Lung microvascular endothelial cell (primary cell): ENCODE results near the gene ZNF787. TPM values are rescaled to one million over a fixed set of nuclear protein-coding genes. Genes with fewer than 3 reads are reported as not detected.
"Not testable (repeated sequence)": the region's sequence is repeated elsewhere in the genome, so short reads cannot be mapped to it uniquely, and the experiment has no call there.

Source experiments
- DNase-seq, 2 donors: peaks; one replicate each; pipeline versions ENCODE4 v3.0.0 to v3.0.0-alpha.2; 2010; ENCODE audit warnings: low read depth in 2 of 2
- total RNA-seq: library from RNA; depleted of rRNA; stranded (reverse); fragments of >200 nt; gene quantifications from 2 replicates; pipeline ENCODE4 v1.2.1, GENCODE V29; 2014

Gene ZNF787
- total RNA-seq, 1 donor from 2014 or later: 31.0 TPM

- no peak for DNase-seq
Measured at GRCh38 chr19:56106397-56106849, 14.7 kb downstream of the ZNF787 start.

GRCh38 chr19:56105831-56106396 is 15.2 kb downstream of the ZNF787 start:
- not testable (repeated sequence) for DNase-seq

GRCh38 chr19:56105090-56105701 is 15.9 kb downstream of the ZNF787 start:
- peak; percentile 73 to 89 for DNase-seq

DNA sequence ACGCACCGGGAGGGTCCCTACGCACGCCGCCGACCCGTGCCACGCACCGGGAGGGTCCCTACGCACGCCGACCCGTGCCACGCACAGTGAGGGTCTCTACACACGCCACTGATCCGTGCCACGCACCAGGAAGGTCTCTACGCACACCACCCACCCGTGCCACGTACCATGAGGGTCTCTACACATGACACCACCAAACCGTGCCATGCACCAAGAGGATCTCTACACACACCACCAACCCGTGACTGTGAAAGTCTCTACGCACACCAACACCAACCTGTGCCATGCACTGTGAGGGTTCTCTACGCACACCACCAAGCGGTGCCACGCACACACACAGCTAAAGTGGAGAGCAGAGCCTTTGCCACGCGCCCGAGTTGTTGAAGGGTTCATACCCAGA is 16.7 kb downstream of the ZNF787 start:
- DNase-seq: no peak

GRCh38 chr19:56103027-56103614 is 18.0 kb downstream of the ZNF787 start:
- DNase-seq: no peak

DNA sequence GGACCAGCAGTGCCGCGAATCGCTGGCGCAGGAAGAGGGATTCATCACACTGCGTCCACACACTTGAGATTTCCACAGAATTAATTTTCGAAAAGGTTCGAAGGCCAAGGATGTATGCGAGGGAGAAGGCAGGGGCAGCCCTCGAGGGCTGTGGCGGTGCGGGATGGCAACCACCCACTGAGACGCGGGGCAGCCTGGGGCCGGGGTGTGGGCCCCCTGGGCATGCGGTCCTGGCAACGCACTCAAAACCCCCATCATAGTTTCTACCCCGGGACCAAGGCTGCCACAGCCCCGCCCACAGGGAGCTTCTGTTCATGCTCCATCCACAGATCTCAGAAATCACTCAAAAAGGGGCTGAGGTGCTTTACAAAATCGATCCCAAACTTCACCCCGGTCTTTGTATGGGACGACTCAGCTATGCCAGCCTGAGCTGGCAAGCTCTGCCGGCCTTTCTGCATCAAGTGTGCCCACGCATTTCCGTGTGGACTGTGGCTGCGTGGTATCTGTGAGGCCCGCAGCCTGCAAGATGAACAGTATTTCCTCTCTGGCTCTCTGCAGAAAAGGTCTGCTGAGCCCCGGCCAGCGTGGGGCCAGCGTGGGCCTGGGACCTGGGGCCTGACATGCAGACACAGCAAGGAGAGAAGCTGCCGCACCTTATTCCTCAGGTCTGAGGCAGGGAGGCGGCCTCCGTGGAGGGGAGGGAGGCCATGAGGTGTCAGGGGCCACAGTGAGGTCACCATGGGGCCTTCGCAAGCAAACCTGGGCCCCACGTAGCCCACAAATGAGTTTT is 19.2 kb downstream of the ZNF787 start:
- no peak for DNase-seq

GRCh38 chr19:56101095-56101494 is 20.0 kb downstream of the ZNF787 start:
- DNase-seq: no peak

GRCh38 chr19:56099638-56100539 is 21.2 kb downstream of the ZNF787 start:
- DNase-seq: no peak

GRCh38 chr19:56098731-56099568 is 22.1 kb downstream of the ZNF787 start:
- DNase-seq: no peak

- not testable (repeated sequence) for DNase-seq
Measured at GRCh38 chr19:56098237-56098636, 22.9 kb downstream of the ZNF787 start.

- no peak for DNase-seq
Measured at GRCh38 chr19:56097776-56098175, 23.3 kb downstream of the ZNF787 start.

GRCh38 chr19:56097306-56097705 is 23.8 kb downstream of the ZNF787 start:
- peak in 1 of 2 donors; percentile 83 for DNase-seq

GRCh38 chr19:56096665-56097064 is 24.4 kb downstream of the ZNF787 start:
- no peak for DNase-seq

DNA sequence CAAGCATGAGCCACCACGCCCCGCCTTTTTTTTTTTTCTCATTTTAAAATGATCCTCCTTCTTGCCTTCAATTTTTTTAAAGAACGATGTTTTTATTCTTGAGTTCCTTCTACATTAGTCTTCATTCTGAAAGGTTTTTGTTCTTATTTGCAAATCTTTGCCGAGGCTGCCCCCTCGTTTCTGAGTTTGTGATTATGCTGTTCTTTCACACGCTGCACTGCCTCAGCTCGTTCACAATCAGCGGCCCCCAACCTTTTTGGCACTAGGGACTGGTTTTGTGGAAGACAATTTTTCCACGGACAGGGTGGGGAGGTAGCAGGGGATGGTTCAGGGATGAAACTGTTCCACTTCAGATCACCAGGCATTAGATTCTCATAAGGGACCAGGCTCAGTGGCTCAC is 26.6 kb downstream of the ZNF787 start:
- no peak for DNase-seq

DNA sequence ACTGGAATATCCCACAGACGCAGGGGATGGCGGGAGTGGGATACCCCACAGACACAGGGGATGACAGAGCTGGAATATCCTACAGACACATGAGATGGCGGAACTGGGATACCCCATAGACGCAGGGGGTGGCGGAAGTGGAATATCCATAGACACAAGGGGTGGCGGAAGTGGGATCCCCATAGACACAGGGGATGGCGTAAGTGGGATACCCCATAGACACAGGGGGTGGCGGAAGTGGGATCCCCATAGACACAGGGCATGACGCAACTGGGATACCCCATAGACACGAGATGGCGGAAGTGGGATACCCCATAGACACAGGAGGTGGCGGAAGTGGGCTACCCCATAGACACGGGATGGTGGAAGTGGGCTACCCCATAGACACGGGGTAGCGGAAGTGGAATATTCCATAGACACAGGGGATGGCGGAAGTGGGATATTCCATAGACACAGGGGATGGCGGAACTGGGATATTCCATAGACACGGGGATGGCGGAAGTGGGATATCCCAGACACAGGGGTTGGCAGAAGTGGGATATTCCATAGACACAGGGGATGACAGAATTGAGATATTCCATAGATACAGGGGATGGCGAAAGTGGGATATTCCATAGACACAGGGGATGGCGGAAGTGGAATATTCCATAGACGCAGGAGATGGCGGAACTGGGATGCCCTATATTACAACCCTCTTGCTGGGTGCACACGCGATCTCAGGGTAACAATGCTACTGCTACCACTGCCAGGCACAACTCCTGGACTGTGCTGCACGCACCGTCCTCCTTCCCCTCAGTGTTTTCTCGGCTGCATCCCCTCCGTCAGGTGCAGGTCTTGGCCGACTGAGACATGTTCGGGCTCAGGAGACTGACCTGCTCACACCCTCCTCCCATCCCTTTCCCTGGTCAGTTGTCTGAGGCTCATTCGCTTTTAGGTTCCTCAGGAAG is 28.1 kb downstream of the ZNF787 start:
- DNase-seq: no peak

GRCh38 chr19:56091751-56092546 is 29.1 kb downstream of the ZNF787 start:
- no peak for DNase-seq

DNA sequence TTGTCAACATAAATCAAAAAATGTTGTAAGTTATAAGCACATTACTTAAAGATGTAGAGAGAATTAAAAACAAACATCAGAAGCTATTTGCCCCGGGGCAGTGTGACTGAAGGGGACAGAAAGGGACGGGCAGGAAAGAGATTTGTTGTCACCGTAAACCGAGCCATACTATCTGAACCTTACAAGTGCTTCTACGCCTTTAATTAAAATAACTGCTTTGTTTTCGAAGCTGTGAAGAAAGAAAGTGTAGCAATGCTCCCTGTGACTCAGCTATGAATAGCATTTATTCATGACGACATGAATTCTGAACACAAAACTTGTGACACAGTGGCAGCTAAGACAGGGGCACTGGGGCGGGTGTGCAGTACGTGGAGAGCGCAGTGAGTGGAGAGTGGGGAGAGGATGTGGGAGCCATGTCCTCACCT is 30.0 kb downstream of the ZNF787 start:
- no peak for DNase-seq

DNA sequence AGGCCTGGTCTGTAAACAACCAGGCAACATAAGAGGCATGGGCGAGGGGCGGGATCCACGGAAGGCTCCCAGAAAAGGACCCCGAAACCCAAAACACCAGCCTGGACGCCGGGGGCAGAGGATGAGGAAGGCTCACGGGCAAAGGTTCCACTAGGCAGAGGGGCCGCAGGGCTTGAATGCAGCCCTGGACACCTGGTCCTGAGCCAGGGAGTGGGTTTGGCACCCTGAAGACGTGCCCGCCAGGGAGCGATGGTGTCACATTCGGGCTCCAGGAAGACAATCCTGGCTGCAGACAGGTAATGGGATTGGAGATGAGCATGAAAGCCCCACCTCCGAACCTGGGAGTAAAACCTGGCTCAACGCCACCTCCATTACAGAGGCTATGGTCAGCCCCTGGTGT is 31.8 kb downstream of the ZNF787 start:
- DNase-seq: no peak
